Measurements from ENCODE around the gene ELF2.

The ELF2 gene

GRCh38 chr4:139053909-139054308, 123.1 kb downstream of the ELF2 start:
- Histone ChIP-seq H3K27ac (no peak overlapping the region), H4K20me1 (ENCODE audit: insufficient read depth) (no peaks in the 10 kb centered on the region), H3K27me3 (ENCODE audit: insufficient read depth, low read depth) (no peaks in the 10 kb centered on the region), H3K4me1 (ENCODE audit: low read depth, poor library complexity, severe bottlenecking) (peaks cover 5% of the 10 kb centered on the region), H3K79me2 (ENCODE audit: insufficient read depth, low read depth) (peaks cover 7% of the 10 kb centered on the region; the same call in 1 of the 2 replicates), H2AFZ (ENCODE audit: low read depth) (no peak overlapping the region), H3K9ac (no peak overlapping the region), H3K4me2 (no peak overlapping the region), H3K36me3 (ENCODE audit: insufficient read depth) (peaks cover 7% of the 10 kb centered on the region; the same call in 1 of the 2 replicates), H3K4me3 (IDR thresholded peaks at IDR 0.05; ENCODE audit: insufficient read depth, low read depth, low read length) (no peak overlapping the region)
- TF ChIP-seq, protein P1, sequence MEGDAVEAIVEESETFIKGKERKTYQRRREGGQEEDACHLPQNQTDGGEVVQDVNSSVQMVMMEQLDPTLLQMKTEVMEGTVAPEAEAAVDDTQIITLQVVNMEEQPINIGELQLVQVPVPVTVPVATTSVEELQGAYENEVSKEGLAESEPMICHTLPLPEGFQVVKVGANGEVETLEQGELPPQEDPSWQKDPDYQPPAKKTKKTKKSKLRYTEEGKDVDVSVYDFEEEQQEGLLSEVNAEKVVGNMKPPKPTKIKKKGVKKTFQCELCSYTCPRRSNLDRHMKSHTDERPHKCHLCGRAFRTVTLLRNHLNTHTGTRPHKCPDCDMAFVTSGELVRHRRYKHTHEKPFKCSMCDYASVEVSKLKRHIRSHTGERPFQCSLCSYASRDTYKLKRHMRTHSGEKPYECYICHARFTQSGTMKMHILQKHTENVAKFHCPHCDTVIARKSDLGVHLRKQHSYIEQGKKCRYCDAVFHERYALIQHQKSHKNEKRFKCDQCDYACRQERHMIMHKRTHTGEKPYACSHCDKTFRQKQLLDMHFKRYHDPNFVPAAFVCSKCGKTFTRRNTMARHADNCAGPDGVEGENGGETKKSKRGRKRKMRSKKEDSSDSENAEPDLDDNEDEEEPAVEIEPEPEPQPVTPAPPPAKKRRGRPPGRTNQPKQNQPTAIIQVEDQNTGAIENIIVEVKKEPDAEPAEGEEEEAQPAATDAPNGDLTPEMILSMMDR (conservative IDR thresholded peaks at IDR 0.05; ENCODE audit: low read depth, low read length), result no peak

GRCh38 chr4:139050446-139050845, 126.6 kb downstream of the ELF2 start:
- Histone ChIP-seq H4K20me1 (ENCODE audit: insufficient read depth) (no peaks in the 10 kb centered on the region), H2AFZ (ENCODE audit: low read depth) (no peak overlapping the region), H3K27me3 (ENCODE audit: insufficient read depth, low read depth) (no peaks in the 10 kb centered on the region), H3K79me2 (ENCODE audit: insufficient read depth, low read depth) (peaks cover 20% of the 10 kb centered on the region; the same call in 1 of the 2 replicates), H3K9ac (no peak overlapping the region), H3K4me1 (ENCODE audit: low read depth, poor library complexity, severe bottlenecking) (peaks cover 6% of the 10 kb centered on the region), H3K4me3 (IDR thresholded peaks at IDR 0.05; ENCODE audit: insufficient read depth, low read depth, low read length) (no peak overlapping the region), H3K27ac (no peak overlapping the region), H3K4me2 (no peak overlapping the region), H3K36me3 (ENCODE audit: insufficient read depth) (no peaks in the 10 kb centered on the region; the same call in 1 of the 2 replicates)
- TF ChIP-seq, protein P1 (conservative IDR thresholded peaks at IDR 0.05; ENCODE audit: low read depth, low read length), result no peak

- Histone ChIP-seq H3K4me1 (ENCODE audit: low read depth, poor library complexity, severe bottlenecking) (peaks cover 9% of the 10 kb centered on the region), H3K36me3 (ENCODE audit: insufficient read depth) (no peaks in the 10 kb centered on the region; the same call in 1 of the 2 replicates), H3K79me2 (ENCODE audit: insufficient read depth, low read depth) (peaks cover 18% of the 10 kb centered on the region; the same call in 1 of the 2 replicates), H3K27ac (no peak overlapping the region), H3K4me3 (IDR thresholded peaks at IDR 0.05; ENCODE audit: insufficient read depth, low read depth, low read length) (no peak overlapping the region), H3K4me2 (no peak overlapping the region), H4K20me1 (ENCODE audit: insufficient read depth) (no peaks in the 10 kb centered on the region), H3K27me3 (ENCODE audit: insufficient read depth, low read depth) (no peaks in the 10 kb centered on the region), H3K9ac (no peak overlapping the region), H2AFZ (ENCODE audit: low read depth) (no peak overlapping the region)
- TF ChIP-seq, protein P1 (conservative IDR thresholded peaks at IDR 0.05; ENCODE audit: low read depth, low read length), result no peak
Measured at GRCh38 chr4:139048026-139048425, 129.0 kb downstream of the ELF2 start.

- no peak overlapping the region for H3K4me3 ChIP-seq (IDR thresholded peaks at IDR 0.05; ENCODE audit: insufficient read depth, low read depth, low read length)
- no peak overlapping the region for H3K9ac ChIP-seq
- H3K4me2 ChIP-seq, result no peak overlapping the region
- no peaks in the 10 kb centered on the region; the same call in 1 of the 2 replicates for H3K36me3 ChIP-seq (ENCODE audit: insufficient read depth)
- no peaks in the 10 kb centered on the region for H3K27me3 ChIP-seq (ENCODE audit: insufficient read depth, low read depth)
- H2AFZ ChIP-seq (ENCODE audit: low read depth), result no peak overlapping the region
- H3K27ac ChIP-seq, result no peak overlapping the region
- peaks cover 19% of the 10 kb centered on the region for H3K4me1 ChIP-seq (ENCODE audit: low read depth, poor library complexity, severe bottlenecking)
- peaks cover 28% of the 10 kb centered on the region; the same call in 1 of the 2 replicates for H3K79me2 ChIP-seq (ENCODE audit: insufficient read depth, low read depth)
- TF ChIP-seq, protein P1 (conservative IDR thresholded peaks at IDR 0.05; ENCODE audit: low read depth, low read length), result no peak
- no peaks in the 10 kb centered on the region for H4K20me1 ChIP-seq (ENCODE audit: insufficient read depth)
Measured at GRCh38 chr4:139044291-139044690, 132.7 kb downstream of the ELF2 start.

All from KMS-11 (cell line).